ENCODE results near the gene L2HGDH. TPM values are rescaled to one million over a fixed set of nuclear protein-coding genes. Genes with fewer than 3 reads are reported as not detected.

L2HGDH gene
- total RNA-seq, 6 experiments from 2014 or later = 6.1 to 11.1 (median 6.9) TPM

DNA sequence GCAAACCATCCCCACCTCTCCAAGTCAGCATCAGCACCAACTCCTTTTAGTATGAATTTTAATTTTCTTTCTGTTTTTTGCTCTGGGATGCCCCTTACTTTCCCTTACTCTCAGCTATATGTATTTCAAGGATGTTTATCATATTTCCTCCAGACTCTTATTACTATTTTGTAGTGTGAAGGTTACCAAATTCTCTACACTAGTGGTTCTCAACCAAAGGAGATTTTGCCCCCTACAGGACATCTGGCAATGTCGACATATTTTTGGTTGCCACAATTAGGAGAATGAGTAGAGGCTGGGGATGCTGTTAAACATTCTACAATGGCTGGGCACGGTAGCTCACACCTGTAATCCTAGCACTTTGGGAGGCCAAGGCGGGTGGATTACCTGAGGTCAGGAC is 51.5 kb downstream of the L2HGDH start:
- TF ChIP-seq POLR2A (IDR thresholded peaks at IDR 0.05) = no peak
- TF ChIP-seq, protein P1, sequence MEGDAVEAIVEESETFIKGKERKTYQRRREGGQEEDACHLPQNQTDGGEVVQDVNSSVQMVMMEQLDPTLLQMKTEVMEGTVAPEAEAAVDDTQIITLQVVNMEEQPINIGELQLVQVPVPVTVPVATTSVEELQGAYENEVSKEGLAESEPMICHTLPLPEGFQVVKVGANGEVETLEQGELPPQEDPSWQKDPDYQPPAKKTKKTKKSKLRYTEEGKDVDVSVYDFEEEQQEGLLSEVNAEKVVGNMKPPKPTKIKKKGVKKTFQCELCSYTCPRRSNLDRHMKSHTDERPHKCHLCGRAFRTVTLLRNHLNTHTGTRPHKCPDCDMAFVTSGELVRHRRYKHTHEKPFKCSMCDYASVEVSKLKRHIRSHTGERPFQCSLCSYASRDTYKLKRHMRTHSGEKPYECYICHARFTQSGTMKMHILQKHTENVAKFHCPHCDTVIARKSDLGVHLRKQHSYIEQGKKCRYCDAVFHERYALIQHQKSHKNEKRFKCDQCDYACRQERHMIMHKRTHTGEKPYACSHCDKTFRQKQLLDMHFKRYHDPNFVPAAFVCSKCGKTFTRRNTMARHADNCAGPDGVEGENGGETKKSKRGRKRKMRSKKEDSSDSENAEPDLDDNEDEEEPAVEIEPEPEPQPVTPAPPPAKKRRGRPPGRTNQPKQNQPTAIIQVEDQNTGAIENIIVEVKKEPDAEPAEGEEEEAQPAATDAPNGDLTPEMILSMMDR (IDR thresholded peaks at IDR 0.05) = peak; percentile 43 to 52 (median 44)

DNA sequence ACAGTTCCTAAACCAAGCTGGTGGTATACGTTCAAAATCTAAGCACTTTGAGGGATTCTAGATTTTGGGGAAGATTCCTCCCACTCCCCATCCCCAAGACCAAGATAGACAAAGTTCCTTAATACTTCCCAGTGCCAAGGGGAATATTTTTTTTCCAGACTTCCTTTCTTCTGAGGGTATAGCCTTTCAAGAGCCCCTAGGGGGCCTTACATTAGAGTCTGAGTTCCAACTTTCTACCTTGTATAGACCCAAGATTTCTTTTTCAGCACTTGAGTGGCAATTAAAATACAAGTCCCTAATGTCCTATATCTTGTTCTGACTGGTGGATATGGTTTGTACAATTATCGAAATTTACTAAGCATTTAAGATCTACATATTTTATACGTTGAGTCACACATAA is 52.0 kb downstream of the L2HGDH start:
- 76% methylated on average over 3 of the region's 3 CpGs for WGBS (ENCODE audit: insufficient coverage, low coverage, low lambda C conversion rate, missing lambda C conversion rate)
- intact Hi-C loops (cut with DNase I) = no loop called here
- H3K27me3 ChIP-seq = no peaks in the 10 kb centered on the region
- no peak for ATAC-seq
- H3K4me3 ChIP-seq = no peak overlapping the region
- H3K36me3 ChIP-seq = no peaks in the 10 kb centered on the region
- no peaks in the 10 kb centered on the region for H3K9me3 ChIP-seq
- no peak for DNase-seq
- H3K4me1 ChIP-seq = no peaks in the 10 kb centered on the region
- H3K27ac ChIP-seq = no peak overlapping the region
- TF ChIP-seq POLR2A (IDR thresholded peaks at IDR 0.05) = no peak
- TF ChIP-seq, protein P1 (IDR thresholded peaks at IDR 0.05) = no peak

More for the DNA sequence above, 51.5 kb downstream of the L2HGDH start:
- no peaks in the 10 kb centered on the region for H3K9me3 ChIP-seq
- H3K36me3 ChIP-seq = no peaks in the 10 kb centered on the region
- intact Hi-C loops (cut with DNase I) = no loop called here
- no peak overlapping the region for H3K27ac ChIP-seq
- H3K27me3 ChIP-seq = no peaks in the 10 kb centered on the region
- WGBS (ENCODE audit: insufficient coverage, low coverage, low lambda C conversion rate, missing lambda C conversion rate) = 20% methylated on average over 3 of the region's 3 CpGs
- H3K4me1 ChIP-seq = no peaks in the 10 kb centered on the region
- DNase-seq (no peak), ATAC-seq (peak; percentile 58 to 81 (median 68))
- no peak overlapping the region for H3K4me3 ChIP-seq

DNA sequence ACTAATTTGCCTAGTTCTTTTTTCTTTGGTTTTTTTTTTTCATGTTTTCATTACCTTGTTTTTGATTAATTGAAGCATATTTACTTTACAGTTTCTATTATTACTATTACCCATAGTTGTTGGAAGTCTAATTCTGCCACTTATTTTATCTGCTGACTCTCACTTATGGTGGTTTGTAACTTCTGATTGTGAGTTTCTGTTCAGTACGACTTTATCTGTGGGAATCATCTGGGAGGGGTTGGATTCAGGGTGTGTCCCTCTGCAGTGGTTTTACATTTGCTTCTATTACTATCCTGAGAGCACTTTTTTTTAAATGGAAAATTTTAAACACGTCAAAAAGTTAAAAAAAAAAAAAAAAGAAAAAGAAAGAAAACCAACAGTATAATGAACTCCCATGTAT is 54.3 kb downstream of the L2HGDH start:
- H3K4me3 ChIP-seq = no peak overlapping the region
- no peaks in the 10 kb centered on the region for H3K27me3 ChIP-seq
- no peak overlapping the region for H3K27ac ChIP-seq
- H3K9me3 ChIP-seq = no peaks in the 10 kb centered on the region
- intact Hi-C loops (cut with DNase I) = no loop called here
- 59% methylated on average over 2 of the region's 2 CpGs for WGBS (ENCODE audit: insufficient coverage, low coverage, low lambda C conversion rate, missing lambda C conversion rate)
- TF ChIP-seq POLR2A (IDR thresholded peaks at IDR 0.05) = no peak
- TF ChIP-seq, protein P1 (IDR thresholded peaks at IDR 0.05) = no peak
- ATAC-seq (no peak), DNase-seq (no peak)
- H3K4me1 ChIP-seq = no peaks in the 10 kb centered on the region
- H3K36me3 ChIP-seq = no peaks in the 10 kb centered on the region

DNA sequence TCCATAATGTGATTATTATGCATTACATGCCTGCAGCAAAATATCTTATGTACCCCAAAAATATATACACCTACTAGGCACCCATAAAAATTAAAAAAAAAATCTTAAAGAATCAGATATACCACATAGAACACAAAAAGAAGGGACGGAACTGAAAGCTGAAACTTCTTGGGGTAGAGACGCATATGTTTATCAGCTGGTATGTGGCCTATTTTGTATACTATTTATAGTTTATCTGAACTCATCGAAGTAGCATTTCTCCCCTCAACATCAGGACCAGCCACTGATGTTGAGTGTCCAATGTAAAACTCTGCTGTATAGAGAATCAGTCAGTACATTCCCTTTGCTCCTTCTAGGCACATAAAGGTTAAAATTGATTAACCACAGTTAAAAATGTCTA is 57.8 kb downstream of the L2HGDH start:
- Histone ChIP-seq H3K27me3 (no peaks in the 10 kb centered on the region), H3K4me1 (no peaks in the 10 kb centered on the region), H3K9me3 (no peaks in the 10 kb centered on the region), H3K36me3 (no peaks in the 10 kb centered on the region), H3K4me3 (no peak overlapping the region), H3K27ac (no peak overlapping the region)
- intact Hi-C loops (cut with DNase I) = no loop called here
- DNase-seq (no peak), ATAC-seq (no peak)
- WGBS (ENCODE audit: insufficient coverage, low coverage, low lambda C conversion rate, missing lambda C conversion rate) = 98% methylated on average over 3 of the region's 3 CpGs
- TF ChIP-seq, protein P1 (IDR thresholded peaks at IDR 0.05) = no peak
- no peak for TF ChIP-seq POLR2A (IDR thresholded peaks at IDR 0.05)
